Peyer's patch (tissue), 4 donors: ENCODE measurements around the gene SLC22A16. TPM values are rescaled to one million over a fixed set of nuclear protein-coding genes. Genes with fewer than 3 reads are reported as not detected.

Experiments
- DNase-seq, 3 donors: peaks; one replicate each; pipeline ENCODE4 v3.0.0-alpha.2; 2017 to 2019
- H3K27ac ChIP-seq, 4 donors: fragments of 200-600 bp; sonication (generic); one replicate each; pipeline ENCODE4 v1.5.1; 2016 to 2019
- H3K27me3 ChIP-seq, 2 donors: fragments of 200-600 bp; sonication (generic); one replicate each; pipeline ENCODE4 v1.5.1; 2019
- H3K36me3 ChIP-seq, 3 donors: fragments of 200-600 bp; sonication (generic); one replicate each; pipeline ENCODE4 v1.5.1; 2016 to 2019
- H3K4me1 ChIP-seq, 4 donors: fragments of 200-600 bp; sonication (generic); one replicate each; pipeline ENCODE4 v1.5.1; 2016 to 2019
- H3K4me3 ChIP-seq, 4 donors: fragments of 200-600 bp; sonication (generic); 1 replicate in 3 of 4; 2 replicates in 1 of 4; pipeline ENCODE4 v1.5.1; 2016 to 2019; ENCODE audit warnings: mild to moderate bottlenecking in 1 of 4
- H3K9me3 ChIP-seq, 4 donors: fragments of 200-600 bp; sonication (generic); one replicate each; pipeline ENCODE4 v1.5.1; 2016 to 2019; ENCODE audit warnings: mild to moderate bottlenecking in 1 of 4
- POLR2A ChIP-seq, 2 donors: fragments of 450-650 bp; IDR thresholded peaks; one replicate each; pipeline ENCODE4 v1.5.1; 2017; ENCODE audit warnings: antibody characterized with exemption in 2 of 2, mild to moderate bottlenecking in 2 of 2, moderate library complexity in 2 of 2
- total RNA-seq, 4 donors: library from RNA; depleted of rRNA; stranded (reverse); fragments of >200 nt; gene quantifications; one replicate each; pipeline ENCODE4 v1.1.0, GENCODE V29; 2016
- TF ChIP-seq, protein P1 (sequence below), 6 experiments: fragments of 450-650 bp in 4 of 6; fragments of 200-600 bp in 2 of 6; sonication (generic) in 1 of 6; IDR thresholded peaks; one replicate each; pipeline ENCODE4 v1.5.1; 2017 to 2019; ENCODE audit warnings: antibody characterized with exemption in 6 of 6, mild to moderate bottlenecking in 3 of 6, moderate library complexity in 1 of 6

The SLC22A16 gene
- total RNA-seq, 4 donors from 2014 or later, result not detected

- no peaks in the 10 kb centered on the region for H3K36me3 ChIP-seq
- no peaks in the 10 kb centered on the region for H3K4me1 ChIP-seq
- no peak overlapping the region for H3K27ac ChIP-seq
- DNase-seq, result no peak
- TF ChIP-seq POLR2A (IDR thresholded peaks at IDR 0.05), result no peak
- TF ChIP-seq, protein P1, sequence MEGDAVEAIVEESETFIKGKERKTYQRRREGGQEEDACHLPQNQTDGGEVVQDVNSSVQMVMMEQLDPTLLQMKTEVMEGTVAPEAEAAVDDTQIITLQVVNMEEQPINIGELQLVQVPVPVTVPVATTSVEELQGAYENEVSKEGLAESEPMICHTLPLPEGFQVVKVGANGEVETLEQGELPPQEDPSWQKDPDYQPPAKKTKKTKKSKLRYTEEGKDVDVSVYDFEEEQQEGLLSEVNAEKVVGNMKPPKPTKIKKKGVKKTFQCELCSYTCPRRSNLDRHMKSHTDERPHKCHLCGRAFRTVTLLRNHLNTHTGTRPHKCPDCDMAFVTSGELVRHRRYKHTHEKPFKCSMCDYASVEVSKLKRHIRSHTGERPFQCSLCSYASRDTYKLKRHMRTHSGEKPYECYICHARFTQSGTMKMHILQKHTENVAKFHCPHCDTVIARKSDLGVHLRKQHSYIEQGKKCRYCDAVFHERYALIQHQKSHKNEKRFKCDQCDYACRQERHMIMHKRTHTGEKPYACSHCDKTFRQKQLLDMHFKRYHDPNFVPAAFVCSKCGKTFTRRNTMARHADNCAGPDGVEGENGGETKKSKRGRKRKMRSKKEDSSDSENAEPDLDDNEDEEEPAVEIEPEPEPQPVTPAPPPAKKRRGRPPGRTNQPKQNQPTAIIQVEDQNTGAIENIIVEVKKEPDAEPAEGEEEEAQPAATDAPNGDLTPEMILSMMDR (IDR thresholded peaks at IDR 0.05), result no peak
- no peaks in the 10 kb centered on the region for H3K27me3 ChIP-seq
- no peaks in the 10 kb centered on the region for H3K9me3 ChIP-seq
- no peak overlapping the region for H3K4me3 ChIP-seq
These were observed 19.7 kb downstream of the SLC22A16 start for GRCh38 chr6:110456694-110457093.

DNA sequence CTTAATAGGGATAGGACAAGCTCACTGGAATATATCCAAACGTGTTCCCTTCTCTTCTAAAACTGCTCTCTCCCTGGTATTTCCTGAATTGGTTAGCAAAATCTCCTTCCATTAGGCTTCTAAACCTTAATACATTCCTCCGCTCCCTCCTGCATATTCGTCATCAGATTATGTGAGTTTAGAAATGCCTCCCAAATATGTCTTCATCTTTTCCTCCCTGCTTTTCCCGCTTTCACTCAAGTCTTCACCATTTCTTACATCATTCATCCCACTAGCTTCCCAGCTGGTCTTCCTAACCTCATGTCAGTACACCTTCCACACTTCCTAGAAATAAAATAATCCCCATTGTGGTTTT, 26.9 kb downstream of the SLC22A16 start:
- Histone ChIP-seq H3K27me3 (no peaks in the 10 kb centered on the region), H3K9me3 (no peaks in the 10 kb centered on the region), H3K4me1 (no peaks in the 10 kb centered on the region), H3K36me3 (no peaks in the 10 kb centered on the region), H3K4me3 (no peak overlapping the region), H3K27ac (no peak overlapping the region)
- no peak for TF ChIP-seq POLR2A (IDR thresholded peaks at IDR 0.05)
- TF ChIP-seq, protein P1 (IDR thresholded peaks at IDR 0.05), result no peak
- DNase-seq, result no peak

GRCh38 chr6:110448846-110449540, 27.4 kb downstream of the SLC22A16 start:
- no peak for DNase-seq
- Histone ChIP-seq H3K9me3 (no peaks in the 10 kb centered on the region), H3K4me3 (no peak overlapping the region), H3K27ac (no peak overlapping the region), H3K27me3 (no peaks in the 10 kb centered on the region), H3K36me3 (no peaks in the 10 kb centered on the region), H3K4me1 (no peaks in the 10 kb centered on the region)
- no peak for TF ChIP-seq POLR2A (IDR thresholded peaks at IDR 0.05)
- TF ChIP-seq, protein P1 (IDR thresholded peaks at IDR 0.05), result no peak

DNA sequence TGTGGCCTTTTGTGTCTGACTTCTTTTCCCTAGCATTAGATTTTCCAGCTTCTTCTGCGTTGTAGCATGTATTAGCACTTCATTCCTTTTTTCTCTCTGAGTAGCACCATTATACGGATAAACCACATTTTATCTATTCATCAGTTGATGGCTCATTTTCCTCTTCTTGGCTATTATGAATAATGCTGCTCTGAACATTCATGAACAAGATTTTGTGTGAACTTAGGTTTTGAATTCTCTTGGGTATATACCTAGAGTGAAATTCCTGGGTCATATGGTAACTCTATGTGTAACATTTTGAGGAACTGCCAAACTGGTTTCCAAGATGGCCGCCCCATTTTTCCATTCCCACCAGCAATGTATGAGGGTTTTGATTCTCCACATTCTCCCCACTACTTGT, 28.7 kb downstream of the SLC22A16 start:
- DNase-seq, result no peak
- Histone ChIP-seq H3K9me3 (no peaks in the 10 kb centered on the region), H3K4me1 (no peaks in the 10 kb centered on the region), H3K27me3 (no peaks in the 10 kb centered on the region), H3K4me3 (no peak overlapping the region), H3K36me3 (no peaks in the 10 kb centered on the region), H3K27ac (no peak overlapping the region)
- TF ChIP-seq, protein P1 (IDR thresholded peaks at IDR 0.05), result no peak
- TF ChIP-seq POLR2A (IDR thresholded peaks at IDR 0.05), result no peak

GRCh38 chr6:110446405-110446804, 30.0 kb downstream of the SLC22A16 start:
- no peak for DNase-seq

More at GRCh38 chr6:110446405-110446804, 30.0 kb downstream of the SLC22A16 start:
- TF ChIP-seq, protein P1 (IDR thresholded peaks at IDR 0.05), result no peak
- TF ChIP-seq POLR2A (IDR thresholded peaks at IDR 0.05), result no peak
- Histone ChIP-seq H3K4me1 (no peaks in the 10 kb centered on the region), H3K36me3 (no peaks in the 10 kb centered on the region), H3K9me3 (no peaks in the 10 kb centered on the region), H3K27ac (no peak overlapping the region), H3K27me3 (no peaks in the 10 kb centered on the region), H3K4me3 (no peak overlapping the region)
